ENCODE results near the gene SLC27A6. TPM values are rescaled to one million over a fixed set of nuclear protein-coding genes. Genes with fewer than 3 reads are reported as not detected.

The SLC27A6 gene
- total RNA-seq, 6 donors from 2014 or later, result 0.30 to 2.7 (median 0.40) TPM; not detected in 1

DNA sequence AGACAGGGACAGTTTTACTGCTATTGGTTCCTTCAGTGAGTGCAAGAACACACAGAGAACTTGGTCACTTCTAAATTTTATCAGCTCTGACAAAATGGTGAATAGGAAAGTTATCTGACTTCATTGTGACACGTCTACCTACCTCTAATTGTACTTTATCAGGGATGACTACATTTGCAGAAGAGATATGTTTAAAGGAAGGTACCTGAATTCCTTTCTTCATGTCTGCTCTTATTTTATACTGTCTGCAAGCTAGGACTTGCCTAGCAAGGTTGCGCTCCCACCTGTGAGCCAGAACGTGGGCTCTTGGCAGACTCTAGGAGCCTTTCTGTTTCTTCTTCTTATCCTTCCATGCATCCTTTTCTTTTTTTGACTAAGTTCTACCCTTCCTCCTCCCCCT, 1.6 kb downstream of the SLC27A6 start:
- H3K4me1 ChIP-seq, result peaks cover 0 to 11% (median 1%) of the 10 kb centered on the region in 4 donors
- TF ChIP-seq, protein P1, sequence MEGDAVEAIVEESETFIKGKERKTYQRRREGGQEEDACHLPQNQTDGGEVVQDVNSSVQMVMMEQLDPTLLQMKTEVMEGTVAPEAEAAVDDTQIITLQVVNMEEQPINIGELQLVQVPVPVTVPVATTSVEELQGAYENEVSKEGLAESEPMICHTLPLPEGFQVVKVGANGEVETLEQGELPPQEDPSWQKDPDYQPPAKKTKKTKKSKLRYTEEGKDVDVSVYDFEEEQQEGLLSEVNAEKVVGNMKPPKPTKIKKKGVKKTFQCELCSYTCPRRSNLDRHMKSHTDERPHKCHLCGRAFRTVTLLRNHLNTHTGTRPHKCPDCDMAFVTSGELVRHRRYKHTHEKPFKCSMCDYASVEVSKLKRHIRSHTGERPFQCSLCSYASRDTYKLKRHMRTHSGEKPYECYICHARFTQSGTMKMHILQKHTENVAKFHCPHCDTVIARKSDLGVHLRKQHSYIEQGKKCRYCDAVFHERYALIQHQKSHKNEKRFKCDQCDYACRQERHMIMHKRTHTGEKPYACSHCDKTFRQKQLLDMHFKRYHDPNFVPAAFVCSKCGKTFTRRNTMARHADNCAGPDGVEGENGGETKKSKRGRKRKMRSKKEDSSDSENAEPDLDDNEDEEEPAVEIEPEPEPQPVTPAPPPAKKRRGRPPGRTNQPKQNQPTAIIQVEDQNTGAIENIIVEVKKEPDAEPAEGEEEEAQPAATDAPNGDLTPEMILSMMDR (IDR thresholded peaks at IDR 0.05), result no peak
- TF ChIP-seq EP300 (IDR thresholded peaks at IDR 0.05) (no peak), POLR2AphosphoS5 (IDR thresholded peaks at IDR 0.05) (no peak), POLR2A (IDR thresholded peaks at IDR 0.05) (no peak)
- DNase-seq (no peak), ATAC-seq (ENCODE audit: low FRiP score in 2 of 2) (no peak)
- H3K27me3 ChIP-seq, result peaks cover 0 to 2% (median 0%) of the 10 kb centered on the region in 4 donors
- H3K36me3 ChIP-seq, result no peaks in the 10 kb centered on the region
- no peak overlapping the region for H3K27ac ChIP-seq
- H3K9me3 ChIP-seq, result no peaks in the 10 kb centered on the region
- no peak overlapping the region for H3K4me3 ChIP-seq
- 85 to 95% methylated on average over 3 of the region's 3 CpGs for WGBS, 2 donors

DNA sequence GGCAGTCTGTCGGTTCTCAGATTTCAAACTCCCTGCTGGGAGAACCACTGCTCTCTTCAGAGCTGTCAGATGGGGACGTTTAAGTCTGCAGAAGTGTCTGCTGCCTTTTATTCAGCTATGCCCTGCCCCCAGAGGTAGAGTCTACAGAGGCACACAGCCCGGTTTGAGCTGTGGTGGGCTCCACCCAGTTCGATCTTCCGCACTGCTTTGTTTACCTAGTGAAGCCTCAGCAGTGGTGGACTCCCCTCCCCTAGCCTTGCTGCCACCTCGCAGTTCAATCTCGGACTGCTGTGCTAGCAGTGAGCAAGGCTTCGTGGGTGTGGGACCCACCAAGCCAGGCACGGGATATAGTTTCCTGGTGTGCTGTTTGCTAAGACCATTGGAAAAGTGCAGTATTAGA, 8.0 kb downstream of the SLC27A6 start:
- WGBS, 2 donors, result 82% methylated on average over 7 to 9 of the region's 9 CpGs
- Histone ChIP-seq H3K9me3 (no peaks in the 10 kb centered on the region), H3K27ac (no peak overlapping the region), H3K4me1 (no peaks in the 10 kb centered on the region), H3K36me3 (no peaks in the 10 kb centered on the region), H3K27me3 (no peaks in the 10 kb centered on the region), H3K4me3 (no peak overlapping the region)
- DNase-seq, result no peak
- ATAC-seq (ENCODE audit: low FRiP score in 2 of 2), result no peak
- TF ChIP-seq EP300 (IDR thresholded peaks at IDR 0.05), result no peak
- TF ChIP-seq, protein P1 (IDR thresholded peaks at IDR 0.05), result no peak
- no peak for TF ChIP-seq POLR2AphosphoS5 (IDR thresholded peaks at IDR 0.05)
- no peak for TF ChIP-seq POLR2A (IDR thresholded peaks at IDR 0.05)

DNA sequence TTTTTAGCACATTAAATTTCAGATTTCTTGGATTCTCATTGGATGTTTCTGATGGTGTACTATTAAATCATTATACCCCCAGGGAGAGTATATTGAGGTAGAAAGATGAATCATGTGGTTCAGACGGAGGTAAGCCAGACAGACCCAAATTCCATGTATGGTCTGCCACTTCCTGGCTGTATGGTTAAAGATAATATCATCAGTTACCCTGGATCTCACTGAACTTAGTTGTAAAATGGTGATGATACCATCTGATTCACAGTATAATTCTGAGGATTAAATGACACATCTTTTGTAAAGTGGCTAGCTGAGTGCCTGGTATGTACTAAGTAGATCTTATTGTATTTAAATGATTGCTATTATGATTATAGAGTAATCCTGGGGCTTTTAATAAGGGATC, 9.3 kb downstream of the SLC27A6 start:
- no peaks in the 10 kb centered on the region for H3K27me3 ChIP-seq
- DNase-seq, result no peak
- H3K9me3 ChIP-seq, result no peaks in the 10 kb centered on the region
- H3K4me1 ChIP-seq, result no peaks in the 10 kb centered on the region
- no peak overlapping the region for H3K27ac ChIP-seq
- ATAC-seq (ENCODE audit: low FRiP score in 2 of 2), result no peak
- WGBS, 2 donors, result 50 to 53% methylated on average over 1 of the region's 1 CpG
- no peaks in the 10 kb centered on the region for H3K36me3 ChIP-seq
- TF ChIP-seq POLR2A (IDR thresholded peaks at IDR 0.05) (no peak), EP300 (IDR thresholded peaks at IDR 0.05) (no peak), POLR2AphosphoS5 (IDR thresholded peaks at IDR 0.05) (no peak)
- TF ChIP-seq, protein P1 (IDR thresholded peaks at IDR 0.05), result no peak
- no peak overlapping the region for H3K4me3 ChIP-seq

- Histone ChIP-seq H3K36me3 (no peaks in the 10 kb centered on the region), H3K27me3 (no peaks in the 10 kb centered on the region), H3K27ac (no peak overlapping the region), H3K4me3 (no peak overlapping the region), H3K9me3 (no peaks in the 10 kb centered on the region), H3K4me1 (no peaks in the 10 kb centered on the region)
- DNase-seq, result no peak
- ATAC-seq (ENCODE audit: low FRiP score in 2 of 2), result no peak
- 57 to 71% methylated on average over 1 of the region's 1 CpG for WGBS, 2 donors
- no peak for TF ChIP-seq POLR2AphosphoS5 (IDR thresholded peaks at IDR 0.05)
These were observed 14.5 kb downstream of the SLC27A6 start for GRCh38 chr5:128979761-128980160.

DNA sequence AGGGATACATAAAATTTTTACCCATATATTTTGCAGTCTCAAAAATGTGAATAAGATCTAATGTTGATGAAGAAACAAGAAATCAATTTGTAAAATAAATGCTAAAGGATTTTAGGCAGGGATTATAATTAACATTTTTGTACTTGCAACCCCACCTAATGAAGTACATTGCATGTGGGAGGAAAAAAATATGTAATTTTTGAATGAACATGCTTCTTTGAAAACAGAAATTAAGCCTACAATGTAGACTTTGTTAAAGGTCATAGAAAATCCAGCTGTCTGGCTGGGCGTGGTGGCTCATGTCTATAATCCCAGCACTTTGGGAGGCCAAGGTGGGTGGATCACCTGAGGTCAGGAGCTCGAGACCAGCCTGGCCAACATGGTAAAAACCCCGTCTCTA, 15.6 kb downstream of the SLC27A6 start:
- H3K27ac ChIP-seq, result no peak overlapping the region
- H3K9me3 ChIP-seq, result no peaks in the 10 kb centered on the region
- no peaks in the 10 kb centered on the region for H3K4me1 ChIP-seq
- TF ChIP-seq EP300 (IDR thresholded peaks at IDR 0.05), result no peak
- TF ChIP-seq POLR2AphosphoS5 (IDR thresholded peaks at IDR 0.05), result no peak
- no peak for TF ChIP-seq POLR2A (IDR thresholded peaks at IDR 0.05)
- TF ChIP-seq, protein P1 (IDR thresholded peaks at IDR 0.05), result no peak
- no peak overlapping the region for H3K4me3 ChIP-seq
- no peaks in the 10 kb centered on the region for H3K36me3 ChIP-seq
- no peak for ATAC-seq (ENCODE audit: low FRiP score in 2 of 2)
- no peak for DNase-seq
- 81 to 88% methylated on average over 3 of the region's 3 CpGs for WGBS, 2 donors
- H3K27me3 ChIP-seq, result no peaks in the 10 kb centered on the region

All from upper lobe of left lung (tissue), 6 donors.